Measurements from ENCODE around the gene DEPP1.
"Not testable (repeated sequence)": the region's sequence is repeated elsewhere in the genome, so short reads cannot be mapped to it uniquely, and the experiment has no call there.

DEPP1 gene, protein sequence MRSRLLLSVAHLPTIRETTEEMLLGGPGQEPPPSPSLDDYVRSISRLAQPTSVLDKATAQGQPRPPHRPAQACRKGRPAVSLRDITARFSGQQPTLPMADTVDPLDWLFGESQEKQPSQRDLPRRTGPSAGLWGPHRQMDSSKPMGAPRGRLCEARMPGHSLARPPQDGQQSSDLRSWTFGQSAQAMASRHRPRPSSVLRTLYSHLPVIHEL

DNA sequence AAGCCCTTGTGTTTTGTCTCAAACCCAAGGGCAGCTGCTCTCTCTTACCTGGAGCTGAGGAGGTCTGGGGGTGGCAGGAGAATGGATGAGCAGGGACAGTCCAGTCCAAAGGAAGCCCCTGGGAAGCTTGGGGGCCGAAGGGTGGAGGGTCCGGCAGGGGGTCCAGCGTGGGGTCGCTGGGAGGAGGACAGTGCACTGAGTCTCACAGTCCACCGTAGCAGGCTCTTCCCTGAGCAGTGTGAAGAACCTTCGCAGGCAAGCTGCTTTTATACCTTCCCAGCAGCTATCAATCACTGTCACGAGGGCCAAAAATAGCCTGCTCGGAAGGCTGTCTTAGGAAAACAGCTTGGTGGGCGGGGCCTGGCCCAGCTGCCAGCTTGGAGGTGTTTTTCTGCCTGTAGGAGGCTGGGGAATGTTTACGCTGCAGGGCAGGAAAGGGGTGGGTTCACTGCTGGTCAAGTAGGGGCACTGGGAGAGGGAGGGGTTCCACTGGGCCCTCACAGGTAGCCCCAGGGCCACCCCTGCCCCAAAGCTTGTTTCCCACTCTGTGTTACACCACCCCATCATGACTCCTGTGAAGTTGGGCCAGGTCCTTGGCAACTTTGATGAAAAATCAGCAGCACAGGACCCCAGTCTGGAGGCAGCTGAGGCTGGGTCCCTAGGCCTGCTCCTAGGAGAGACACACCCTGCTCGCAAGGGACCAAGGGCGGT, at the start of gene DEPP1:
Gene DEPP1, minus strand, starts transcription at position 240 of the 711 bp plus-strand sequence. CDS start 779 bp downstream, outside the sequence.
- DNase-seq (ENCODE audit: extremely low read depth in 1 of 2, low read depth in 1 of 2): no peak

DNA sequence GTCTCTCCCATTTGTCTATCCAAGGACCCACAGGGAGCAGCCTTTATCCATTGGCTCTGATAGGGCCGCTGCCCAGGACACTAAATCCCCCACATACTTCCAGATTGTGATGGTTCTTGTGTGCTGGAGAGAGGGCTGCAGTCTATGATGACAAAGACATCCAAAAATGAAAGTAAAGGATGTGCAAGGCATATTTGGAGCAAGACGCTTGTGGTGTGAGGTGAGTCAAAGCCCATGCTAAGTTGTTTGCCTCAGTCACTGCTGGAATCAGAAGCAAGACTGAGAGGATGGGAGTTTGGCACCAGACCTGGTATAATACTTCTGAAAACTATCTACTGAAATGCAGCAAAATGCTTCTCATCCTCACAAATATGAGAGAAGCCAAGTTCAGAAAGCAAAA, 44.8 kb upstream of the DEPP1 start:
- DNase-seq (ENCODE audit: extremely low read depth in 1 of 2, low read depth in 1 of 2): no peak

DNA sequence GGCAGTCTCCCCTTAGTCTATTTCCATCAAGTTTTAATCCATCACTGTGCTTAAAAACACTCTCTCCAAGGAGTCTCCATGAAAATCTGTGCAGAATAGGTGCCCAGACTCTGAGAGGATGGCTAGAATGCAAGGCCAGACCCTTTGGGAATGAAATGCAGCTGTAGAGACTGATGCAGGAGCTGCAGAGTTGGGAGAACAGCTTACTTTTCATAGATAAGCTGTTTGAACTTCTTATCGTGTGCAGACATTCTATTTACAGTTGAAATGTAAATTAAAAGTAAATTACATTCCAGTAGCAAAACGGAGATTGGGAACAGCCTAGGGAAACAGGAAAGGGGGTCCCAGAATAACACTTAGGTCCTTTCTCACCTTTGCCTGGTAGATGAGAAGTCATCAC, 37.0 kb upstream of the DEPP1 start:
- no peak for DNase-seq (ENCODE audit: extremely low read depth in 1 of 2, low read depth in 1 of 2)

DNA sequence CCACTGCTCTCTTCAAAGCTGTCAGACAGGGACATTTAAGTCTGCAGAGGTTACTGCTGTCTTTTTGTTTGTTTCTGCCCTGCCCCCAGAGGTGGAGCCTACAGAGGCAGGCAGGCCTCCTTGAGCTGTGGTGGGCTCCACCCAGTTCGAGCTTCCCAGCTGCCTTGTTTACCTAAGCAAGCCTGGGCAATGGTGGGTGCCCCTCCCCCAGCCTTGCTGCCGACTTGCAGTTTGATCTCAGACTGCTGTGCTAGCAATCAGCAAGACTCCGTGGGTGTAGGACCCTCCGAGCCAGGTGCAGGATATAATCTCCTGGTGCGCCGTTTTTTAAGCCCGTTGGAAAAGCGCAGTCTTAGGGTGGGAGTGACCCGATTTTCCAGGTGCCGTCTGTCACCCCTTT, 35.9 kb upstream of the DEPP1 start:
- not testable (repeated sequence) for DNase-seq (ENCODE audit: extremely low read depth in 1 of 2, low read depth in 1 of 2)

DNA sequence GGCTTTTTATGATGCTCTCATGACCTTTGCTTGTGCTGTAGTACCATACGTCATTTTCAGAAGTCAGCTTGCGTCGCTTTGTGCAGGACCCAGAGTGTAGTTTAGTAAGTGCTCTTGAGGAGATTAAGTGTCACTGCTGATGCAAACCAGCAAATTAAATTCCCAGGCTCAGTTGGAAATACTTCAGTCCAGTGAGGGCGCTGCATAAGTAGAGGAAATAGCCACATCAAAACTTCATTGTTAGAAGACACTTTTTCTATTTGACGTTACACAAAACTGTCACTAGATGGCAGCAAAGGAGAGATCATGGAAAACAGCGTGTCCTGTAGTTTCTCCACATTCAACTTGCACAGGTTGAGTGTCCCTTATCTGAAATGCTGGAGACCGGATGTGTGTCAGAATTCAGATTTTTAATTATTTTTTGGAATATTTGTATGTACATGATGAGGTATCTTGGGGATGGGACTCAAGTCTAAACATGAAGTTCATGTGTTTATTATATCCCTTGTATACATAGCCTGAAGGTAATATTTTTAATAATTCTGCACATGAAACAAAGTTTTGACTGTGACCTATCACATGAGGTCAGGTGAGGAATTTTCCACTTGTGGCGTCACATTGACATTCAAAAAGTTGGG, 30.0 kb upstream of the DEPP1 start:
- no peak for DNase-seq (ENCODE audit: extremely low read depth in 1 of 2, low read depth in 1 of 2)

DNA sequence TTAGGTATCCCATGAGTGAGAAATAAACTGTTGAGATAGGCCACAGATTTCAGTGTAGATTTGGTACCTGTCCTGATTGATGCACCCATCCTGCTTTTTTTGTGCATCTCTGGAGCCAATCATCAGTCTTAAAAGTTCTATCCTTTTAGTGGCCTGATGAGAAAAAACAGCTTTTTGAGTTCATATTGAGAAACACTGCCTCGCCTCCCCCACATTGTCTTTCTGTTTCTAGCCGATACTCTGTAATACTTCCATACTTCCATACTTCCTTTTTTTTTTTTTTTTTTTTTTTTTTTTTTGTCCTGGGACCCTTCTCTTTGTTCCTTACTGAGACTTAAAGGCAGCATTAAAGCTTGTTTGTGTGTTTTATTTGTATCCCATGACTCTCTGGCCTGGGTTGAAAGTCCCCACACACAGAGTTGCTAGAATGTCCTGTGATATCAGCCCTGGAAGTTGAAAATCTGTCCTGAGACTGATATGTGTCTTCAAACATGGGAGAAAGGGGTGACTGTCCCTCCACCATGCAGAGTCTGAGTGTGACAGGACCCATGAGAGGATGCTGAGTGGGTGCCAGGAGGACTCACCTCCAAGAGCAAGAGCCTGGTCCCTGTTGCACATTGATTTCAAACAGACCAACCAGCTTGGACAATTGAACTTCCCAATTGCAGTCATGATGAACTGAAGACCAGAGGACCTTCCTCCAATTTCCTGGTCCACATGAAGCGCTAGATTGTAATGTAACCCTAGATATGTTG, 27.8 kb upstream of the DEPP1 start:
- DNase-seq (ENCODE audit: extremely low read depth in 1 of 2, low read depth in 1 of 2): no peak

DNA sequence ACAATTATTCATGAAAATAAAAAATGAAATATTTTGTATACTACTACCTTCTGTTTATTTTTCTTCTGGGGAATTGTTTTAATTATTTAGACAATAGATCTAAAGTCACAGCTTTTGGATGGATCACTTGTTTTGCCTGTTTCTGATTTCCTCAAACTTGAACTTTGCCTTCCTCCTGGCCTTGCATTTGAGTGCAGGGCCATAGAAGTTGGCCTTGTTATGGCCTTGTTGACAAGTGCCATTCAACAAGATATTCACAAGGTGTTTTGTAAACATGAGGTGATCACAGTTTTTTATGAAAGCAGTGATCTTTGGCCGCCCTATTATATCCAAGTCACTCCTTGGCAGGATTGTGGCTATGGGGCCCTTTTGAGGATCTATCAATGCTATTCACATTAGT, 26.7 kb upstream of the DEPP1 start:
- no peak for DNase-seq (ENCODE audit: extremely low read depth in 1 of 2, low read depth in 1 of 2)

DNA sequence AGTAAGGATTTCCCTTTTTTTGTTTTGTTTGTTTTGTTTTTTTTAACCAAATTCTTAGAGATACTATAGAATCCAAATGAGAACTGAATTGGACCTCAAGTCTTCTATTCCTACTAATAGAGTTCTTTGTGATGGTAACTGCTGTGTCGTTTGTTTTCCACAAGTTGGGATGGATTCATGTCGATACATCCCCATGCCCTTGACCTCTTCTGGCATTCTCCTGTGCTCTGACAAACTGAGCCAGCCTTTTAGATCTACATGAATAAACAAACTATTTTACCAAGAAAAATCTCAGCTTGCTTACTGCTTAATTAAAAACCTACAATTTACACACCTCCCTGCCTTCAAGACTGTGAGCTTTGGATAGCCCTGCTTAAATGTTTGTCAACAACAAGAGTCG, 26.1 kb upstream of the DEPP1 start:
- DNase-seq (ENCODE audit: extremely low read depth in 1 of 2, low read depth in 1 of 2): no peak

DNA sequence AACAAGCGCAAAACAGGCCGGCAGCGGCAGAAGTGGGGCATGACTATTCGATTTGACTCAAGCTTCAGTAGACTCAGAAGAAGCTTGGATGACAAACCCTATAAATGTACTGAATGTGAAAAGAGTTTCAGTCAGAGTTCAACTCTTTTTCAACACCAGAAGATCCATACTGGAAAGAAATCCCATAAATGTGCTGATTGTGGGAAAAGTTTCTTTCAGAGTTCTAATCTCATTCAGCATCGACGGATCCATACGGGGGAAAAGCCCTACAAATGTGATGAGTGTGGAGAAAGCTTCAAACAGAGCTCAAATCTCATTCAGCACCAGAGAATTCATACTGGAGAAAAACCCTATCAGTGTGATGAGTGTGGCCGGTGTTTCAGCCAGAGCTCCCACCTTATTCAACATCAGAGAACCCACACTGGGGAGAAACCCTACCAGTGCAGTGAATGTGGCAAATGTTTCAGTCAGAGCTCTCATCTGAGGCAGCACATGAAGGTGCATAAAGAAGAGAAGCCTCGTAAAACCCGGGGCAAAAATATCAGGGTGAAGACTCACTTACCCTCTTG, 24.9 kb upstream of the DEPP1 start:
- DNase-seq (ENCODE audit: extremely low read depth in 1 of 2, low read depth in 1 of 2): no peak

DNA sequence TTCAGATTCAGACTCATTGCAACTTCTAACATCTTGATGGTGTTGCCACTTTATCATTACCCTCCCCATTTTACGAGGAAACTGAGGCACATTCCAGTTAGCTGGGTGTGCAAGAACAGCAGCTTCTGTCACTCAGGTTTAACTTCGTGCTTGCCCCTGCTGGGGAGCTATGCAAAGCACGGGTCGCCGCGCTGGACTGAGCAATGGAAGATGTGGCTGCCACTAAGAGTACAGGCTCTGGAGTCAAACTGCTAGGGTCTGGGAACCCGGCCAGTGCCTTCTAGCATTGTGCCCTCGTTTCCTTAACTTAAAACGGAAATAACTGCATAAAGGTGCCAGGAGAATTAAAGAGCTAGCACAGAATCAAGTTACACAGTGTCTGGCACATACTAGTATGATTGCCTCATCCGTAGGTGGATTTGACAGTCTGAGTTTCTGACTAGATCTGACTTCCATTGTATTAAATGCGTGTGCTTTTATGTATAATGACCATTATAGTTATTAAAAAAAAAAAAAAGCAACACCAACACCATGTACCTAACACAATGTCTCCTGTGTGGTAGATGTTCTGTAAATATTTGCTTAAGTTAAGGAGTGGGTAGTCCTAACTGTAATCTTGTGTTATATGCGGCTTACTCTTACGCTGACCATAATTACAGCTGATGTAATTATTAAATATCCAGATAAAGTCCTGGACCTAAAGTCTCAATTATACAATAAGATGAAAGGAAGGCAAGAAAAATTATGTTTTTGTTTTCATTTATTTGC, 23.0 kb upstream of the DEPP1 start:
- DNase-seq (ENCODE audit: extremely low read depth in 1 of 2, low read depth in 1 of 2): peak; percentile 13 to 22

DNA sequence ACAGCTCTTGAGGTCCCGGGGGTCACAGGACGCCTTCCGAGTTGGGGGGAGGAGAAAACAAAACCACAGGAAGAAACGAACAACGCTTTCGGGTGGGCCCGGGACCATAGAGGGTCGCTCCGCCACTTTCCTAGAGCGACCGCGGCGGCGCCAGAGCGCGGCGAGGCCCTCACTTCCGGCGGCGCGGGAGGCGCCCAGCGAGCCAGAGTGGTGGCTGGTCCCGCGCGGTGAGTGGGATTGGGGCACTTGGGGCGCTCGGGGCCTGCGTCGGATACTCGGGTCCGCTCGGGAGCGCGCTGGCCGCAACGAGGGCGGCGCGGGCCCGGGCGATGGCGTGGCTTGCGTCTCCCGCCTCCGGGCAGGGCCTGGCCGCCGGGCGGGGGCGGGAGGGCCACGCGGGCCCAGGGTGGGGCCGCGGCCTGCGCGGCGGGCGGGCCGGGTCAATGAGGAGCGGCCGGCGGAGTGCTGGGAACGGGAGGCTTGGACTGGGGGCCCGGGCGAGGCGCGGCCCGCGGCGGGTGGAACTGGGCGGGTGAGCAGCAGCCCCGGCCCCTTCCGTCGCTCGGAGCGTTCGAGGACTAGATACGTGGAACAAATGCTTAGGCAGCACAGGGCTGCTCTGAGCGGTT, 22.3 kb upstream of the DEPP1 start, which contains the start of gene ZNF22:
Gene ZNF22, plus strand, starts transcription at position 172 of the 629 bp plus-strand sequence. CDS start 2,446 bp downstream, outside the sequence.
- DNase-seq (ENCODE audit: extremely low read depth in 1 of 2, low read depth in 1 of 2): peak; percentile 48 to 54

DNA sequence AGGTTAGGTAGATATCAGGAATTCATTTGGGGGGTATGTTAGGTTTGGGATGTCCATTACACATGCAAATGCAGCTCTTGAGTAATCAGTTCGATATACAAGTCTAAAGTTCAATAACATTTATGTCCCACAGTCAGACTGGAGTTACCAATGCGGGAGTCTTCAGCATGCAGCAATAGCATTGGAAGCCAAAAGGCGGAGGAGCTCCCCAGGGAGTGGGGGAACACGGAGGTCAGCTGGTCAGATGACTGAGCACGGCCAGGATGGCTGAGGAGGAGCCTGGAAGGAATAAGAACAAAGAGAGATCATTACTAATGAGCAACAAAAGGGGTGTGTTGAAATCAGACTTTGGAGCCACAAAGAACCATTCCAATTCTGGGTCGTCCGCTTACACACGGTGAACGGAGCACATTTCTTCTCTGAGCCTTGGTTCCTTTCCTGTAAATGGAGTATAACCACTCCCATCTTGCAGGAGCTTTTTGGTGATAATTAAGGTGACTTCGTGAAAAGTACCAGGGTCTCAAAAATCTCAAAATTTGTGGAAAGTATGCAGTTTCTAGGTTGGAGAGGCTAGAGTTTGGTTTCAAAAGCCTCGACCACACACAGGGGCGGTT, 21.6 kb upstream of the DEPP1 start:
- no peak for DNase-seq (ENCODE audit: extremely low read depth in 1 of 2, low read depth in 1 of 2)

DNA sequence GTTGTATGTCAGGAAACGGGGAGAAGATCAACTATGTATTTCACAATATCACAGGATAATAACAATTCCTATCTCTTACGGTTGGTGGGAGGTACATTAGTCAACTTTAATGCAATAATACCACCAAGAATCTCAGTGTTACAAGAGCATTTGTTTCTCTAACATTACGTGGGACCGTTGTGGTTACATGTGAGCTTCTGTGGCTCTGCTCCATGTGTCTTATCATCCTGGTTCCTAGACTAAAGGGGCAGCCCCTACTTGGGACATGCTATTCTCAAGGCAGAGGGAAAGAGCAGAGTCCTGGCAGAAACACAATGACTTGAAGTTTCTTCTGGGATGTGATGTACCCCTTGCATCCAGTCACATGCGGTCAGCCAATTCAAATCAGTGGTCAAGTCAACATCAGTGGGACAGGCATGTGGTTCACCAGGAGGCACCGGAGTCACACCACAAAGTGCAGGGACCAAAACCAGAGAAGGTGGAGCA, 19.6 kb upstream of the DEPP1 start:
- no peak for DNase-seq (ENCODE audit: extremely low read depth in 1 of 2, low read depth in 1 of 2)

DNA sequence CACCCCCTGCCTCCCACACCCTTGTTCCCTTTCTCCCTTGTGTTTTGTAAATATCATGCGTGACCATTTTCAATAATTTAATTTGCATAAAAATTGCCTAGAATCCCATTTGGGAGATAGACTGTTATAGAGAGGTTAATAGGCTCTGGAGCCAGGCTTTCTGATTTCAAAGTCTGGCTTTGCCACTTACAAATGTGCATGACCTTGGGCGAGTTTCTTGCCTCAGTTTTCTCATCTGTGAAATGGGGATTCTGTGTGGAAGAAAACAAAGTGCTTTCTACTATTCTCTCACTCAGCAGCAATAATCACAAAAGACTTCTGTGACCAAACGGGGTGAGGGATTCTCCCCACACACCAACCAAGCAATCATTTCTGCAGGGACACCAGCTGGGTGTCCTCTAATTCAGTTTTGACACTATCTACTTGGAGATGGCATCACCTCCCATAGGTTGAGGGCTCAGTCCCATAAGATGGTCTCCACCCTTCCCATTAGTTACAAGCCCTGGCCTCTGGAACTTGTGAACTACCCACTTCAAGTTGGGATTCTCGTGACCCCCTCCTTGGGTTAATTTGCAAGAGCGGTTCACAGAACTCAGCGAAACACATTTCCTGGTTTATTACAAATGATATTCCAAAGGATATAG, 18.6 kb upstream of the DEPP1 start:
- DNase-seq (ENCODE audit: extremely low read depth in 1 of 2, low read depth in 1 of 2): no peak

DNA sequence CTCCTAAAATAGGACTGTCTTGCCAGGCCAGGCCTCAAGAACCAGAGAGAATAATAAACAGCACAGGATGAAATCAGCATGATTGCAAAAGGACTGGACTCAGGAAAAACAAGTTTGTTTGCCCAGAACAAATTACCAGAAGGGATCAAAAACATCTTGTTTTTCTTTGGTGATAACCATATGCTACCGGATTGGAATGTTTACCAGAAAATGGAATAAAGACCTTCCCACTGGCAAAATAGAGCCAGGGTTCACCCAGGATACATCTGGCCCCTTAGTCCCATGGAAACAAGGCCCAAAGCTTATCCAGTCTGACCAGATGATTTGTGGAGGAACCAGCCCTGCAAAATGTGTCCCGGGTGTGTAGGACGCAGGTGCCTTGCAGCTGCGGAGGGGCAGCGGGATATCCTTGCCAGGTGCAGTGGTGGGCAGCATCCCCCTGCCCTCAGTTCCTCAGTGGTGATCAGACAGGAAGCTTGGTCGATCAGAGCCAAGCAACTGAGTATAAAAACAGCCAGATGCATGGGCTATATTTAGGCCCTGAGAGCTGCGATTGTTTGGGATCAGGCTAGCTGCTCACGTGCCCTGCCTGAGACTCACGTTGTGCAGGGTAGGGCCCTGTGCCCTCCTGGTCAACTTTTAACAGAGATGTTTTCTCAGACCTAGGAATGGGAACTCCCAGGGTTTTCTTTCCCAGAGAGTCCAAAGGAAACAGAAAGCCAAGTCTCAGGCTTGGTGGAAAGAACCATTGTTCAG, 17.5 kb upstream of the DEPP1 start:
- DNase-seq (ENCODE audit: extremely low read depth in 1 of 2, low read depth in 1 of 2): no peak

DNA sequence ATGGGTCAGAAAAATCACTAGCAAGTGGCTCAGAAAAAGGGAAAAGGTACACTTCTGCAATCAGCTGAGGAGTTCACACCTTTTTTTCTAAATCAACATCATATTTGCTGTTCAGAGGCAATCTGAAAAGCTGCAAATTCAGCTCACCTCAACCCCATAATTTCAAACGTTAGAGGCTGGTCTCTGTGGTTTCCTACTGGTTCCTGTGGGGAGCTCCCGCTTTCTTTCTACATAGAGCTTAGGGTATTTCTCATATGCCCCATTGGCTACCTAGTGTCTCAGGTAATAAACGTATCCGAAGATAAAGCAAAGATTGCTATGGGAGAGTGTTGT, 16.9 kb upstream of the DEPP1 start:
- DNase-seq (ENCODE audit: extremely low read depth in 1 of 2, low read depth in 1 of 2): no peak

DNA sequence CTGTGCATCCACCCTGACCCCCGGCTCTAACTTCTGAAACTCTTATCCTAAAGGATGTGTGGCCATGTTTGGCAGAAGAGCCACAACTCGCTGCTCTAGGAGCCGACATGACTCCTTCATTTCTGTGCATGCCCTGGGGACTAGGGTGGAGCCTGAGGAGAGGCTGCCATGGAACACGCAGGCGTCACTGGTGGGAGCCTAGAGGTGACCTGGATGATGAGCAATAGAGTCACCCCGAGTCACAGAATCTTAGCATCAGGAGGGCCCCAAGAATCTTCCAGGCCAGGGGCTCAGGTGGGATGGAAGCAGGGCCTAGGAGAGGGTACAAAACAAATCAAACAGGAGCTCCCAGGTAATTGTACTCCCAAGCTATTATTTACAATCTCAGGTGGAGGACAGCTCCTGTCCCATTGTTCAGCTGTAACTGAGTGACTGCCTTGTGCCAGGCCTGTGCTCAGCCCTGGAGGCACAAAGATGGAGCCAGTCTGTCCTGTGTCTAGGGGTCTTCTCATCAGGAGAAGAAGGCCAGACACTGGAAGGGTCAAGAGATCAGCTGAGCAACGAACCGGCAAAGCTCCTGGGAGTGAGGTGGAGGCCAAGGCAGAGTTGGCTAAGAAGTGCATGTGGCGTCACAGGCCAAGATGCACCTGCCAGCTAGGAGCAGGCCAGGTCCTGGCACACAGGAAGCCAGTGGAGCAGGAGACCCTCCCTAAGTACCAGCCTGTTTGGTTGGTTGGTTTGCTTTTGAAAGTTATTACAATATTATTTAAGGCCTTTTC, 16.3 kb upstream of the DEPP1 start:
- DNase-seq (ENCODE audit: extremely low read depth in 1 of 2, low read depth in 1 of 2): no peak

Measured in stimulated activated CD8-positive, alpha-beta memory T cell treated with anti-CD3 and anti-CD28 coated beads, Interleukin-7, amount 100 ng/mL, for 48 hours (primary cell).